Epithelial cell of esophagus (primary cell): Measurements from ENCODE around the gene HMGB4.

Experiments
- DNase-seq: peaks from one replicate; pipeline ENCODE4 v3.0.0; 2010; ENCODE audit warnings: low read depth
- H3K4me3 ChIP-seq: 2 replicates; pipeline ENCODE4 v1.5.1; 2011; ENCODE audit warnings: mild to moderate bottlenecking, low read length, control low read depth
- TF ChIP-seq, protein P1 (sequence below): IDR thresholded peaks from 2 replicates; pipeline ENCODE4 v1.5.1; 2011; ENCODE audit warnings: low read depth, mild to moderate bottlenecking, low read length, control low read depth, inconsistent platforms; ENCODE audit not compliant: insufficient read depth; ENCODE audit errors: missing control alignments

Gene HMGB4

DNA sequence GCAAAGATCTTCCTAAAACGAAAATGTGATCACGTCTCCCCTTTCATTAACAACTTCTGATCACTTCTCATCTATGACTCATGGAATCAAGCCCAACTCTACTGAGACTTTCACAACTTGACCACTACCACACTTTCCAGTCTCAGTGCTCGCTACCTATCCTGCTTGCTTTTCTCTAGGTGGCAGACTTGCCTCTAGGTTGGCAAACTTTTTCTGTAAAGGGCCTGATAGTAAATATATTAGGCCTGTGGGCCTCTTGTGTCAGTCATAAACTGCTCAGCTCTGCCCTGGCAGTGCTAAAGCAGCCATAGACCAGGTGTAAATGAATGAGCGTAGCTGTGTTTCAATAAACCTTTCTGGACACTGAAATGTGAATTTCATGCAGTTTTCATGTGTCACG is 21.5 kb upstream of the HMGB4 start:
- DNase-seq = no peak
- no peak overlapping the region for H3K4me3 ChIP-seq
- TF ChIP-seq, protein P1, sequence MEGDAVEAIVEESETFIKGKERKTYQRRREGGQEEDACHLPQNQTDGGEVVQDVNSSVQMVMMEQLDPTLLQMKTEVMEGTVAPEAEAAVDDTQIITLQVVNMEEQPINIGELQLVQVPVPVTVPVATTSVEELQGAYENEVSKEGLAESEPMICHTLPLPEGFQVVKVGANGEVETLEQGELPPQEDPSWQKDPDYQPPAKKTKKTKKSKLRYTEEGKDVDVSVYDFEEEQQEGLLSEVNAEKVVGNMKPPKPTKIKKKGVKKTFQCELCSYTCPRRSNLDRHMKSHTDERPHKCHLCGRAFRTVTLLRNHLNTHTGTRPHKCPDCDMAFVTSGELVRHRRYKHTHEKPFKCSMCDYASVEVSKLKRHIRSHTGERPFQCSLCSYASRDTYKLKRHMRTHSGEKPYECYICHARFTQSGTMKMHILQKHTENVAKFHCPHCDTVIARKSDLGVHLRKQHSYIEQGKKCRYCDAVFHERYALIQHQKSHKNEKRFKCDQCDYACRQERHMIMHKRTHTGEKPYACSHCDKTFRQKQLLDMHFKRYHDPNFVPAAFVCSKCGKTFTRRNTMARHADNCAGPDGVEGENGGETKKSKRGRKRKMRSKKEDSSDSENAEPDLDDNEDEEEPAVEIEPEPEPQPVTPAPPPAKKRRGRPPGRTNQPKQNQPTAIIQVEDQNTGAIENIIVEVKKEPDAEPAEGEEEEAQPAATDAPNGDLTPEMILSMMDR = no peak

DNA sequence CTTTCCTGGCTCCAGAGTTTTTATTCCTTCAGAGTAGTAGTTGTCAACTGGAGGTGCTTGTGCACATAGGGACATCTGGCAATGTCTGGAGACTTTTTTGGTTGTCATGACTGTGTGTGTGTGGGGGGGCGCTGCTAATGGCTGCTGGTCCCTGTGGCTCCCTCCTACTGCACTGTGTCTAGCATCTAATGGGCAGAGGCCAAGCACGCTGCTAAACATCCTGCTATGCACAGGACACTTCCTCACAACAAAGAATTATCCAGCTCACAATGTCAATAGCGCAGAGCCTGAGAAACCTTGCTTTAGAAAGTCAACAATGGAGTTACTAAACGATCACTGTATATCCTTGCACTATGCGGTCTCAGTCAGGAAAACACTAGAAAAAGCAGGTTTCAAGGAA is 19.7 kb upstream of the HMGB4 start:
- DNase-seq = no peak
- TF ChIP-seq, protein P1 = no peak
- no peak overlapping the region for H3K4me3 ChIP-seq

DNA sequence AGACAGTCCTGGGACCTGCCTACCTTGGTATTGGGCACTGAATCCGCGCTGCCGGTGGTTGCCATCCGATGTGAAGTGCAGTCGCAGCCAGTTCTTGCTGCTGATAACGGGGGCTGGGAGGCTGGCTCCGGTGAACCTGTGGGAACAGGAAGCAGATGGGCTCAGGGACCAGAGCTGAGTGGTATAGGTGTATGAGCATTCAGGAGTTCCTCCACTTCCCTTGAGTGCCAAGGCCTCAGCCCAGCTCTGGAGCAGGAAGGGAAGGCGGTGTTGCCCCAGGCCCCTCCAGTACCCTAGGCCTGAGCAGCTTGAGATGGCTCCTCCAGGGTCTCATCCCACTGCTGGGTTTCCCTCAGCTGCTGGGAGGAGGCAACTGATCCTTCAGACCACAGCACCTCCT is 17.0 kb upstream of the HMGB4 start:
- TF ChIP-seq, protein P1 = no peak
- no peak for DNase-seq
- no peak overlapping the region for H3K4me3 ChIP-seq

DNA sequence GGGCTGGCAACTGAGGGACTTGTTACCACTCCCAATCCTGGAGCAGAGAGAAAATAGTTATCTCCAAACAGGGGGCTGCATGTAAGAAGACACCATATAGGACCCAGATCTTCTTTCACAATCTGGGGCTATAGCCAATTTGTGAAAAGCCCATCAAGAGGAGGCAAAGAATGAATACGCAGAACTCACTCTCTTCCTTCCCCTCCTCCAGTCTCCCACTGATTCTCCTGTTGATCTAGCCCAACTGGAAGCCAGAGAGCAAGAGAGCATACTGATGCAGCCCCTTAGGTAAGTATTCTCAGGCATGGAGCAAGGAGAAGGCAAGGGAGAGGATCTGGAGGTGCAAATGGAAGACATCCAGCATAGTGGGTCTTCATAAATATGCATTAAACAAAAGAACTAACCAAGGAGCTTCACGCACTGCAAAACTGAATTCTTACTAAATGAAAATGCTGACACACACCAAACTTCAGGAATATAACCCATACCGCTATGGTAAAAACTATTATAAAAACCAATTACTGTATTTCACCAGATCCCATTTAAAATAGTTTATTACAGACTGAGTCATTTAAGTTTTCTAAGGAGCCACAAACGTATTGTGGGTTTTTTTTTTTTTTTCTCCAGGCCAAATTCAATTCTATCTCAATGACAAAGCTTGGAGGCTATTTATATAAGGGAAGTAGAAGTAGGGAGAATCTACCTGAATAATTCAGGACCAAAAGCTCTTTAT is 15.5 kb upstream of the HMGB4 start:
- no peak overlapping the region for H3K4me3 ChIP-seq
- TF ChIP-seq, protein P1 = no peak
- DNase-seq = no peak

DNA sequence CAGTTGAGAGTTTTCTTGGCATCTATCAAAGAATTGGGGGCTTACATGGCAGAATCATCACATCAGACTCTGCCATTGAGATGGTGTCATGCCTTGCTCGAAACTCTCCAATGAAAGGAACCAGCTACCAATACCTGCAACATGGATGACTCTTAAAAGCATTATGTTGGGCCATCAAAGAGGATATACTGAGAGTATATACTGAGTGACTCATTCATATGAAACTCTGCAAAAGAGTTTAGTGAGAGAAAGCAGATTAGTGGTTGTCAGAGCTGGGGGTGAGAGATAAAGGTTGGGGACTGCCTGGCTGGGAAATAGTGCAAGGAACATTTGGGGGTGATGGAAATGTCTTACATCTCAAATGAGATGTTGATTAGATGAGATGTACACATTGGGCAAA is 14.7 kb upstream of the HMGB4 start:
- TF ChIP-seq, protein P1 = no peak
- no peak for DNase-seq
- H3K4me3 ChIP-seq = no peak overlapping the region

DNA sequence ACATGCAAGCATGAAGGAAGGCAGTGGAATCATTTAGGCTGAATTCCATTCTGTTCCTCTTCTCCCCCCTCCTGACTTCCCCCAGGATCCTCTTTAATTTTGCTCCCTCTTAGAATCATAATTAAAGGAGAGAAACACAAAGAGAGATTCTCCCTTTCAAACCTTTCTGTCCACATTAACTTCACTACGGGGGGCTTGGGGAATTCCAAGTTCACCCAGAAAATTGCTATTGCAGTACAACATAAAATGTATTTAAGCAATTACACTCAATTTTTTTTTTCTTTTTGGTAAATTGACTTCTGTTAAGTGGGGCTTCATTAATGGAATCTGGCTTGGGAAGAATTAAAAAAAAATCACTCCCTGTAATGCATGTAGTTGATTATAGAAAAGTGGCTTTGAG is 13.4 kb upstream of the HMGB4 start:
- DNase-seq = no peak
- H3K4me3 ChIP-seq = no peak overlapping the region
- TF ChIP-seq, protein P1 = no peak

DNA sequence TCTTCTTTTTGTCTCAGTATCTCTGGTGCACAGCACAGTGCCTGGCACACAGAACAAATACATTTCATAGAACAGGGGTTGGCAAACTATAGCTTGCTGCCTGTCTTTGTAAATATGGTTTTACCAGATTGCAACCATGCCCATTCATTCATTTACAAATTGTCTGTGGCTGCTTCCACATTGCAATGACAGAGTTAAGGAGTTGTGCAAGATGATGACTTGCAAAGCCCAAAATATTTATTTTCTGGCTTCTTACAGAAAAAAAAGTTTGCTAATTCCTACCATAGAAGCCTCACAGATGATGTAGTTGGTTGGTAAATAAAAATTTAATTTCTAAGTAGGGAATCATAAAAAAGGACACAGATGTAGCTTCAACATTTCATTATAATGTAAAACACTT is 11.2 kb upstream of the HMGB4 start:
- no peak for DNase-seq
- no peak overlapping the region for H3K4me3 ChIP-seq
- TF ChIP-seq, protein P1 = no peak
